Brain microvascular endothelial cell (primary cell): ENCODE results near the gene ZNF408.
A peak's percentile ranks its signal among the peaks of the same experiment; 100 is the strongest.
"Not testable (repeated sequence)": the region's sequence is repeated elsewhere in the genome, so short reads cannot be mapped to it uniquely, and the experiment has no call there.

Experiments
- DNase-seq: peaks from one replicate; pipeline ENCODE4 v3.0.0-alpha.2; 2020
- H3K27ac ChIP-seq: fragments of 250-450 bp; sonication (Bioruptor Pico); 2 replicates; pipeline ENCODE4 v1.5.1; 2020; ENCODE audit warnings: mild to moderate bottlenecking, moderate library complexity
- H3K27me3 ChIP-seq: fragments of 250-450 bp; sonication (Bioruptor Pico); replicated peaks from 2 replicates; pipeline ENCODE4 v1.5.1; 2020; ENCODE audit warnings: mild to moderate bottlenecking
- H3K36me3 ChIP-seq: fragments of 250-450 bp; sonication (Bioruptor Pico); replicated peaks from 2 replicates; pipeline ENCODE4 v1.5.1; 2020; ENCODE audit warnings: mild to moderate bottlenecking
- H3K4me3 ChIP-seq: 2 replicates; pipeline ENCODE4 v1.5.1; 2011; ENCODE audit warnings: low read depth, mild to moderate bottlenecking, control low read depth, low read length, moderate library complexity
- in situ Hi-C: cut with HindIII; loops from 2 replicates; pipeline ENCODE4 v1.10.0; 2017; ENCODE audit warnings: low sequenced_read_pairs, low pct_ligation_motif_present
- TF ChIP-seq, protein P1 (sequence below): IDR thresholded peaks from 2 replicates; pipeline ENCODE4 v1.5.1; 2011; ENCODE audit warnings: low read depth, mild to moderate bottlenecking, moderate library complexity, low read length, control low read depth, inconsistent platforms; ENCODE audit errors: missing control alignments

The ZNF408 gene

DNA sequence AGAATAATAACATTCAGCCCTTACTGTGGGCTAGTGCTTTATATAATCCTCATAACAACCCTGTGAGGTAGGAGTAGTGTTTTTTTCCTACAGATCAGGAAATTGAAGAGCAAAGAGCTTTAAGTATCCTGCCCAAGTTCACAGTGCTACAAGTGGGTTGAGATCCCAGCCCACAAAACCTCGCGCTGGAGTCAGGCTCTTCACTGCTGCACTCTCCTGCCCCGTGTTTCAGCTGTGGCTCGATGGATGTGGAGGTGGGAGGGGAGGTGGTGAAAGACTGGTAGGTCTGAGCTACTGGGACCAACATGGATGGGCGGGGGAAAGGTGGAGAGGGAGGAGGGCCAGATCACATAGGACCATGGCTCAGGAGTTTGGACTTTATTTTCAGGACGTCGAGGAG, 6.1 kb downstream of the ZNF408 start:
- Histone ChIP-seq H3K4me3 (no peak overlapping the region), H3K27ac (no peak overlapping the region), H3K27me3 (no peaks in the 10 kb centered on the region), H3K36me3 (peaks cover 43% of the 10 kb centered on the region)
- TF ChIP-seq, protein P1, sequence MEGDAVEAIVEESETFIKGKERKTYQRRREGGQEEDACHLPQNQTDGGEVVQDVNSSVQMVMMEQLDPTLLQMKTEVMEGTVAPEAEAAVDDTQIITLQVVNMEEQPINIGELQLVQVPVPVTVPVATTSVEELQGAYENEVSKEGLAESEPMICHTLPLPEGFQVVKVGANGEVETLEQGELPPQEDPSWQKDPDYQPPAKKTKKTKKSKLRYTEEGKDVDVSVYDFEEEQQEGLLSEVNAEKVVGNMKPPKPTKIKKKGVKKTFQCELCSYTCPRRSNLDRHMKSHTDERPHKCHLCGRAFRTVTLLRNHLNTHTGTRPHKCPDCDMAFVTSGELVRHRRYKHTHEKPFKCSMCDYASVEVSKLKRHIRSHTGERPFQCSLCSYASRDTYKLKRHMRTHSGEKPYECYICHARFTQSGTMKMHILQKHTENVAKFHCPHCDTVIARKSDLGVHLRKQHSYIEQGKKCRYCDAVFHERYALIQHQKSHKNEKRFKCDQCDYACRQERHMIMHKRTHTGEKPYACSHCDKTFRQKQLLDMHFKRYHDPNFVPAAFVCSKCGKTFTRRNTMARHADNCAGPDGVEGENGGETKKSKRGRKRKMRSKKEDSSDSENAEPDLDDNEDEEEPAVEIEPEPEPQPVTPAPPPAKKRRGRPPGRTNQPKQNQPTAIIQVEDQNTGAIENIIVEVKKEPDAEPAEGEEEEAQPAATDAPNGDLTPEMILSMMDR = no peak
- no peak for DNase-seq
- in situ Hi-C loops = no loop called here

DNA sequence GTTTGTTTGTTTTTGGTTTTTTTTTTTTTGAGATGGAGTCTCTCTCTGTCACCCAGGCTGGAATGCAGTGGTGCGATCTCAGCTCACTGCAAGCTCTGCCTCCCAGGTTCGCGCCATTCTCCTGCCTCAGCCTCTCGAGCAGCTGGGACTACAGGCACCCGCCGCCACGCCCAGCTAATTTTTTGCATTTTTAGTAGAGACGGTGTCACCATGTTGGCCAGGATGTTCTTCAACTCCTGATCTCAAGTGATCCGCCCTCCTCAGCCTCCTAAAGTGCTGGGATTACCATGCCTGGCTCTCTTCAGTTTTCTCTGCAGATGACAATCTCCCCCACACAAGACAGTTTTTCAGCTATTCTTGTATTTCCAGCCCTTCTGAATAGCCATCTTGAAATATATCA, 8.5 kb downstream of the ZNF408 start:
- DNase-seq, in situ Hi-C loops, H3K27me3 ChIP-seq, H3K27ac ChIP-seq, H3K4me3 ChIP-seq: not testable (repeated sequence)
- H3K36me3 ChIP-seq = peaks cover 32% of the 10 kb centered on the region

DNA sequence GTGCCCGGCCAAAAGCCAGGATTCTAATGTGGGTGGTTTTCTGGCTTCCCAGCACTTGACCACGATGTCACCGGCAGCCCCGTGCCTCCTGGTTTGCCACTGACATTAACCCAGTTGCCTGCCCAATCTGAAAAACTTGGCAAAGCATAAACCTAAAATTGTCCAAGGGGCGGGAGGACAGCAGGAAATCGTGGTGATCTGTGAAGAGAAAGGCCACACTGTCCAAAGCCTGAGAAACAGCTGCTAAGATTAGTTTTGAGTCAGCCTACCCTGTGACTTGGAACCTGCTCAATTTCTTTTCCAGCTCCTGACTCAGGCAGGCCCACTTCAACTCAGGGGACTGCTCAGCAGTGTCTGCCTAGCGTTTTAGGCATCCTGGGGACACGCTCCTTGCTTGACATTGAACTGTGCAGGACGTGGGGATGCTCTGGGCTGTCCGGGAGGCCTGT, 10.0 kb downstream of the ZNF408 start:
- TF ChIP-seq, protein P1 = no peak
- peak; percentile 93 for DNase-seq
- Histone ChIP-seq H3K27ac (peak overlapping the region; percentile 100), H3K36me3 (peaks cover 17% of the 10 kb centered on the region), H3K4me3 (no peak overlapping the region), H3K27me3 (no peaks in the 10 kb centered on the region)
- in situ Hi-C loops = no loop called here

DNA sequence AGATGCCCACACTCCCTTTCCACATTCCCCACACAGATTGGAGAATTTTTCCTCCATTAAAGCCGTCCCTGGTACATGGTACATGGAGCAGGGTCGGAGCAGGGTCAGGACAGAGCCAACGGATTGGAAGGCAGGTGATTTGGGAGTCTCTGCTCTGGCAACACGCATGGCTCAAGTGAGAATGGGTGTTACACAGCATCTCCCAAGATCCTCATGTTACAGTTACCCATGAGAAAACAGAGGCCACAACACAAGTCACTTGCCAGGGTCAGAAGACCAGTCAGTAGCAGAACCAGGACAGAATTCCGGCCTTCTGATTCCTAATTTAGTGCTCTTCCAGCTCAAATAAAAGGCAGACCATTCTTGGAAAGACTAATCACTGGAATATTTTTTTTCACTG, 10.5 kb downstream of the ZNF408 start:
- Histone ChIP-seq H3K36me3 (peaks cover 12% of the 10 kb centered on the region), H3K27me3 (no peaks in the 10 kb centered on the region), H3K27ac (peak overlapping the region; percentile 100), H3K4me3 (no peak overlapping the region)
- in situ Hi-C loops = no loop called here
- DNase-seq = peak; percentile 17
- TF ChIP-seq, protein P1 = no peak

DNA sequence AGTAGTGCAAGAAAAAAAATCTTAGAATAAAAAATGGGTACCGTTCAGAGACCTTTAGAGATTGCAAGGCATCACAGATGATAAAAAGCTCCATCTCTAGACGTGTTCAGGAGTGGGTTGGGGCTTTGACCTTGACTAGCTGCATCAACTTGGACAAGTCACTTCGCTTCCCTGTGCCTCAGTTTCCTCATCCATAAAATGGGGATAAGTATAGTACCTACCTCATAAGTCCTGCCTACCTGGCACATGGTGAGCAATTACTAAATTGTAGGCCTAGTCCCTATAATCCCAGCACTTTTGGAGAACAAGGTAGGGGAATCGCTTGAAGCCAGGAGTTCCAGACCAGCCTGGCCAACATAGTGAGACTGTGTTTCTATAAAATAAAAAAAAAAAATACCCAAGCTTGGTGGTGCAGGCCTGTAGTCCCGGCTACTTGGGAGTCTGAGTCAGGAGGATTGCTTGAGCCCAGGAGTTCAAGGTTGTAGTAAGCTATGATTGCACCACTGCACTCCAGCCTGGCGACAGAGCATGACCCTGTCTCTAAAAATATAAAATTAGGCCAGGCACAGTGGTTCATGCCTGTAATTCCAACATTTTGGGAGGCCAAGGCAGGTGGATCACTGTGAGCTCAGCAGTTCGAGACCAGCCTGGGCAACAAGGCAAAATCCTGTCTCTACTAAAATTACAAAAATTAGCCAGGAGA, 12.2 kb downstream of the ZNF408 start:
- H3K27me3 ChIP-seq = no peaks in the 10 kb centered on the region
- H3K36me3 ChIP-seq = no peaks in the 10 kb centered on the region
- in situ Hi-C loops = no loop called here
- no peak for DNase-seq
- H3K4me3 ChIP-seq = no peak overlapping the region
- H3K27ac ChIP-seq = no peak overlapping the region
- TF ChIP-seq, protein P1 = no peak

DNA sequence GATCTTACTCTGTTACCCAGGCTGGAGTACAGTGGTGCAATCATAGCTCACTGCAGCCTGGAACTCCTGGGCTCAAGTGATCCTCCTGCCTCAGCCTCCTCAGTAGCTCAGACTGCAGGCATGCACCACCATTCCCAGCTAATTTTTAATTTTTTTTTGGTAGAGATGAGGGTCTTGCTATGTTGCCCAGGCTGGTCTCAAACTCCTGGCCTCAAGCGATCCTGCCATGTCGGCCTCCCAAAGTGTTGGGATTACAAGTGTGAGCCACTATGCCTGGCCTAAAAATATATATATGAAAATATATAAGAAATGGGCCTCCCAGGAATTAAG, 17.0 kb downstream of the ZNF408 start:
- H3K27ac ChIP-seq, H3K36me3 ChIP-seq, DNase-seq, H3K4me3 ChIP-seq, in situ Hi-C loops, H3K27me3 ChIP-seq: not testable (repeated sequence)

DNA sequence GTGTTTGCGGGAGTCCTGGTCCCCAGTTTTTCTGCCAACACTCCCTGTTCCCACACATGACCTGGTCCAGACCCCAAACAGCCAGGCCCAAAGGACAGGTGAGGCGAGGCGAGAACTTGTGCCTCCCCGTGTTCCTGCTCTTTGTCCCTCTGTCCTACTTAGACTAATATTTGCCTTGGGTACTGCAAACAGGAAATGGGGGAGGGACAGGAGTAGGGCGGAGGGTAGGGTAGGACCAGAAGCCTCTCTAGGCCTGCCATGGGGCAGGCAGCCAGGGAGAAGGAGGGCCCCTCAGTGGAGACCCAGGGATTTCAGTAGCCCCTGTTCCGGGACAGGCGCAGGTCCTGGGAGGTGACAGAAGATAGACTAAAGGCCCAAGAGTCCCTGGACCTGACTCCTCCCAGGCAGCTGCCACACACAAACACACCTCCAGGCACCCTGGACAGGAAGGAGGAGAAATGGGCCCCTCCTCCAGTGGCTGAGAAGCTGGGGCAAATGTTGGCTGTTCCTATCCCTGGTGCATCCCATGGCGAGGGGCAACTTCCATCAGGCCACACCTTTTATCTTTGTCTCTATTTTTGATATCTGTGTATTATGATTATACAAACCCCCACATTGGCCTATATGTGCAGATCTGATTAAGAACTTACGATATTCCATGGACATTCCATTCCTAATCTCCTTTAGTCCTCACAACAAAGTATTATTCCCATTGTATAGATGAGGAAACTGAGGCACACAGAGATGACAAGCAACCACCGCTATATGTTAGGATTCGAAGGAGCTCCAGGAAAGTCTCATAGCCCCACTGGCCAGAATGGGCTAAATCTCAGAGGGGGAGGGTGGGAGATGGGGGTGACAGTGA, 17.6 kb downstream of the ZNF408 start:
- in situ Hi-C loops = no loop called here
- no peak for DNase-seq
- Histone ChIP-seq H3K4me3 (no peak overlapping the region), H3K27me3 (no peaks in the 10 kb centered on the region), H3K36me3 (no peaks in the 10 kb centered on the region), H3K27ac (no peak overlapping the region)
- TF ChIP-seq, protein P1 = no peak
